Activated CD4-positive, alpha-beta T cell treated with anti-CD3 and anti-CD28 coated beads, Interleukin-2, amount 50 U/mL, for 24 hours (primary cell): ENCODE results near the gene EML4.
"Not testable (repeated sequence)": the region's sequence is repeated elsewhere in the genome, so short reads cannot be mapped to it uniquely, and the experiment has no call there.

Experiments
- DNase-seq, 2 donors: peaks; one replicate each; pipeline ENCODE4 v3.0.0-alpha.2; 2020; ENCODE audit warnings: low read depth in 1 of 2, low spot score in 1 of 2

EML4 gene

DNA sequence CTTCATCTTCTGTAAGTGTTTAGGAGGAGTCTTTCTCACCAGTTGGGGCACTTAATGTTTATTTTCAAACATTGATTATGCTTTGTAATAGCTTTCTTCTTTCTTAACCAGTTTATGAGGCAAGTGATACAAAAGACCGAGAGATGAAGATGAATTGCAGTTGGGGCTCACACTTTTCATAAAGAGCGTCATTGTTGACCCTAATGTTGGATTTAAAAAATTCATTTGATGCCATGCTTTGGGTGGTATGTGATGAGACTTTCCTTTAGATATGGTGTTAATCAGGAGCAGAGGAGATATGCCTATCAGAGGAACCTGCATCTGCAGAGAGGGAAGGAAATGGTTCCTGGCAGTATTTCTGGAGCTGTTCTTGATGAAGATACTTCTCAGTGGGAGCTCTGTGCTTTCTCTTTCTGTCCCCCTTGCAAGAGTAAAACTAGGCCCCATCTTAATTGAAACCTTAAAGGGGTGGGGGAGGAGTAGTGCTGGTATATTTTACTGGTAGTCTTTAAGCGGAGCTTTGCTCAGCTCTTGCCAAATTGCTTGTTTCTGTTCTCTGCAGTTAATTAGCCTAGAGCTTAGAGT, 2.3 kb downstream of the EML4 start:
- no peak for DNase-seq

DNA sequence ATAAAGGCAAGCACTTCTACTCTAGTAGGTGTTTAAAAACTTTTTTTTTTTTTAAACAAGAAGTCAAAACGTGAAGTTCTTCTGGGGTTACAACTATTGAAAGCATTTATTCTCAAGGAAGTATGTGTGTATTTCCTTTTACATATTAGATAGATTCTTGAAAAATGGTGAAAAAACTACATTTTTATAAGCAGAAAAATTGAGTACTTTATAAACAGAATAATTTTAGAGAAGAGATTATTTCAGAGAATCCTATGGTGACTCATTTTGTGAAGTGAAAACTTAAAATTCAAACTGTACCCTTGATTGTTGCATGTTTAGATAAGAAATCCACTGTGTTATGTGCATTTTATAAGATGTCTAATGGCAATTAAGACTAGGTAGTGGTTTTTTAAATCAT, 2.9 kb downstream of the EML4 start:
- no peak for DNase-seq

DNA sequence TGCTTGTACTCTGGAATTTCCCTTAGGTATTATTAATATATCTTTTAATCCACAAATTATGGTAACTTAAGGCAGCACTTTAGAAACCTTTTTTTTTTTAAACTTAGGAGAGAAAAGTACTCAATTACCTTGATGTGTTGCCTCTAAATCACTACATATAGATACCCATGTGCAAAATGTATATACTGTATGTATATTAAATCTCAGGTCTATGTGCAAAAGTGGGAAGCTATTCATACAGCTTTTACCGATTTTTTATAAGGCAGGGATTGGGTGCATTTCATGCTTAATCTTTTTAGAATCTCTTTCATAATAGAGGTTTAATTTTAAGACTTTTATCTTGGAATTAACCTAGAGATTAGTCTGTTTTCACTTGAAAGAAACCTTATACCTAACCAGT, 3.4 kb downstream of the EML4 start:
- no peak for DNase-seq

DNA sequence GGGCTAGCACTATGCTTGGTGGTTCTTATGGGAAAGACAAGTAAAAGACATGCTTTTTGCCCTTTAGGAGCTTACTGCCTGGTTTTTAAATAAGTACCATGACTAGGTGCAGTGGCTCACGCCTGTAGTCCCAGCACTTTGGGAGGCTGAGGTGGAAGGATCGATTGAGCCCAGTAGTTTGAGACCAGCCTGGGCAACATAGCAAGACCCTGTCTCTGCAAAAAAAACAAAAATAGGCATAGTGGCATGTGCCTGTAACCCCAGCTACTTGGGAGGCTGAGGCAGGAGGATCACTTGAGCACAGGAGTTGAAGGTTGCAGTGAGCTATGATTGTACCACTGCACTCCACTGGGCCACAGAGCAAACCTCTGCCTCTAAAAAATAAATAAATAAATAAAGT, 4.3 kb downstream of the EML4 start:
- not testable (repeated sequence) for DNase-seq

DNA sequence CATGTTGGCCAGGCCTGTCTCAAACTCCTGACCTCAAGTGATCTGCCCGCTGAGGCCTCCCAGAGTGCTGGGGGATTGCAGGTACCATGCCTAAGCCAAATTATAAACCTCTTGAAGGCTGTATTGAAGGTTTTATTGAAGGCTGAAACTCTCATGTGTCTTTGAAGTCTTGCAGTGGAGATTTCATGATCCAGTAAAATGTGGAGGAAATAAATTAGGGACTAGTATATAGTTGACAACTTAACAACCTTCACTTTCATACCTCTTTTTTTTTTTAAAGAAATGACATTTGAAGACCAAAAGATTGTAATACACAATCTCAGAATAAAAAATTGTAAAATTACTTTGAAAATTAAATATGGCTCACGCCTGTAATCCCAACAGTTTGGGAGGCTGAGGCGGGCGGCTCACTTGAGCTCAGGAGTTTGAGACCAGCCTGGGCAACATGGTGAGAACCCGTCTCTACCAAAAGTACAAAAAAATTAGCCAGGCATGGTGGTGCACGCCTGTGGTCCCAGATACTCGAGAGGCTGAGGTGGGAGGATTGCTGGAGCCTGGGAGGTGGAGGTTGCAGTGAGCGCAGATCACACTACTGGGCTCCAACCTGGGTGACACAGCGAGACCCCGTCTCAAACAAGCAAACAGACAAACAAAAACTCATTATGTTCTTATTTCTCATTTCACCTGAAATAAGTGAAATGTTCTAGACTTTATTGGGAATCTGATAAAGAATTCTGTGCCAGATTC, 8.0 kb downstream of the EML4 start:
- no peak for DNase-seq

DNA sequence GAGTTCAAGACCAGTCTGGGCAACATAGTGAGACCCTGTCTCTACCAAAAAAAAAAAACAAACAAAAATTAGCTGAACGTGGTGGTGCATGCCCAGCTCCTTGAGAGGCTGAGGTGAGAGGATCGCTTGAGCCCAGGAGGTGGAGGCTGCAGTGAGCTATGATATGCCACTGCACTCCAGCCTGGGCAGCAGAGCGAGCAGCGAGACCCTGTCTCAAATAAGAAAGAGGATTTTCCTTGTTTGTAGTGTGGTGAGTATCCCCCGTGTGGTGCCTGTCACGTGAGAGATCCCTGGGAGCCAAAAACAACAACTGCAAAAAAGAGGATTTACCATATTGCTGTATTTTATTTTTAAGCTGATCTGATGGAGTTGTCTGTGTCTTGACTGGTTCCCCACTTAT, 9.2 kb downstream of the EML4 start:
- no peak for DNase-seq

DNA sequence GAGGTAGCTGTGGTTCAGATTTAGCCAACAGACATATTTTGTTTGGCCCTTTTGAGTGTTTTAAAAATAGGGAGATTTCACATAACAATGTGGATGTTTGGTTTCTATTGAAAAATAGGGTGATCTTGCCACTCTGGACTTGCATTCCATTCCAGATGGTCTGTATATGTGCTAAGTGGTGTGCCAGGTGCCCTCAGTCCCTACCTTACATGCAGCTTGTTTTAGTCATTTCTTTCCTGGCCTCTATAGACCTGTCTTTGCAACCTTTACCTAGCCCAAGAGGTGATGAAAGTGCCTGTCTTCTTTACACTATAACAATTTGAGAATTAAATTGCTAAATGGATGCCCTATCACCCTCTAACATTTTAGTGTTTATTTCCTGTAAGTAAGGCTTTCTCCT, 11.1 kb downstream of the EML4 start:
- no peak for DNase-seq

DNA sequence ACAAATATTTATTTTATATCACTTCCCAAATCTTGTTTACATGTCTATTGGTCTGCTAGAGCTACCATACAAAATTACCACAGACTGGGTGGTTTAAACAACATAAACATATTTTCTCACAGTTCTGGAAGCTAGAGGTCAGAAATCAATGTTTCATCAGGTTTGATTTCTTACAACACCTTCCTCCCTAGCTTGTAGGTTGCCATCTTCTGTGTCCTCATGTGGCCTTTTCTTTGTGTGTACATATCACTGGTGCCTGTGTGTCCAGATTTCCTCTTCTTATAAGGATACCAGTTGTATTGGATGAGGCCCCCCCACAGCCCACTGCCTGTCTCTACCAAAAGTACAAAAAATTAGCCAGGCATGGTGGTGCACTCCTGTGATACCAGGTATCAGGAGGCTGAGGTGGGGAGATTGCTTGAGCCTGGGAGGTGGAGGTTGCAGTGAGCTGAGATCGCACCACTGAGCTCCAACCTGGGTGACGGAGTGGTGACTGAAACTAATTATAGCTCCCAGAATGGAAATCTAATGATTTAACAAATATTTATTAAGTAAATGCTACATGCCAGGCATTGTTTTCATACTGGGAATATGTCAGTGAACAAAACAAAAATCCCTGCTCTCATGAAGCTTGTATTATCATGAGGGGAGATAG, 13.6 kb downstream of the EML4 start:
- no peak for DNase-seq

DNA sequence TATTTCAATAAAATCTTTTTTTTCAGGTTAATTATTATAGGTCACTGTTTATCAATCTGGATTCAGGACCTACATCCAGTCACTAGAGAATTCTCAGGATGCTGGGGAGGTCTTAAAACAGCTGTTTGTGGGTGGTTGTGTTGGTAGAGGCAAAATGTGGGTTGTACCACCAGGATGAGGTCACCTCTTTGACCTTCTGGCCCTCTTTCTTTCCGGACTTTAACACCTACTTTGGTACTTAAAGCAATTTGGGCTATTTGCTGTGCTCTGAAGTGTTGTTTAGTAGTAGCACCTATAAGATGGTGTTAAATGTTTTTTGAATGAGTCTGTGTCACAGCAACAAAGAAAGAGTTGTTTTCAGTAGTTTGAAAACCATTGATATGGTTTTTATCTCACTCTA, 14.6 kb downstream of the EML4 start:
- DNase-seq: no peak

DNA sequence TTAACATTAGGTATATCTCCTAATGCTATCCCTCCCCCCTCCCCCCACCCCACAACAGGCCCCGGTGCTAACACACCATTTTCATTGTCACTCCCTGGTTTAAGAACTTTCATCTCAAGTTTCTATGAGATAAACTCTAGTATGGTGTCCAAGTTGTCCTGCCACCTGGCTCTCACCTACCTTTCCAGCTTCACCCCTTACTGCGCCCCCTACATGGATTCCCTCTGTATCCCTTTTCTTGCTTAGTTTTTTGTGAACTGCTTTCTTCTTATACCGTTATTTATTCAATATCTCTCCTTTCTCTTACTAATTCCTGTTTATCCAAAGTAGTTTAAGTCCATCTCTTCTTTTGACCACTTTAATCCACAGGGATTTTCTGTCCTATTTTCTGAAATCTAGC, 15.2 kb downstream of the EML4 start:
- DNase-seq: no peak

DNA sequence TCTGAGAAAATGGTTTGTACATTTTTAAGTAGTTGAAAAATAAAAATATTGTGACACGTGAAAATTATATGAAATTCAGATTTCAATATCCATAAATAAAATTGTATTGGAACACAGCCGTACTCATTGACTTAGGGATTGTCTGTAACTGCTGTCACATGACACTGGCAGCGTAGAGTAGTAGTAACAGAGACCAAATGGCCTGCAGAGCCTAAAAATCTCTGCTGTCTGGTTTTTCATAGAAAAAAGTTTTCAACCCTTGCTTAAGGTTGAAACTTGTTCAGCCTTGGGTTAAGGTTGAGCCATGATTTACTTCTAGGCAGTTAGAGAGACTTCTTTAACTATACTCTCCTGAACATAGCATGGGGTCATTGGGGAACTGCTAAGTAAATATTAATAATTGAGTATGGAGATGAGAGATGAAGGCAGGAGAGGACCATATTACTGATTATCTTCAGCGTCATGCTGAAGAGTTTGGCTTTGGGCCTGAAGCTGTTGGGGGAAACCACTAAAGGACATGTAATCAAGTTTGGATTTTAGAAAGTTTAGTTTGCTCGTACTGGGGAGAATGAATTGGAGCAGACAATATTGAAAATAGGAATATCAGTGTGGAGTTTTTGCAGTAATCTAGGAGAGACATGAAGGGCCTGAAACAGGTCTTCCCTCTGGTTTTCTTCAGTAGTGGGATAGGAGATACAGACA, 16.2 kb downstream of the EML4 start:
- DNase-seq: no peak

DNA sequence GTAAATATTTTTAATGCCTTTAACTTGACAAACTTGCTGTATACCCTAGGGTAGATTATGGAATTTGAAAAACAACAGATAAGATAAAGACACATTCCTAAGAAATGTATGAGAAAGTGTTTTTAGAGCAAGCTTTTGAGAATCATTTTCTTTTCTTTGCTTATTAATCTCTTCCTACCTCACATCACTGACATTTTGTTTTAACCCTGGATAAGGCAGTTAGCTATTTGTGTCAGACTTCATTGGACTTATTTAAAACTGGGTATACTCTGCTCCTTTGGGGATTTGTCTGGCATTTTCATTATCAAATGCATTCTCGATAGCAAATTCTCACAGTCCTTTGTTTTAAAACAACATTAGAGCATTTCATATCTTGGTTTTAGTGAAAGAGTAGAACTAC, 17.2 kb downstream of the EML4 start:
- no peak for DNase-seq

DNA sequence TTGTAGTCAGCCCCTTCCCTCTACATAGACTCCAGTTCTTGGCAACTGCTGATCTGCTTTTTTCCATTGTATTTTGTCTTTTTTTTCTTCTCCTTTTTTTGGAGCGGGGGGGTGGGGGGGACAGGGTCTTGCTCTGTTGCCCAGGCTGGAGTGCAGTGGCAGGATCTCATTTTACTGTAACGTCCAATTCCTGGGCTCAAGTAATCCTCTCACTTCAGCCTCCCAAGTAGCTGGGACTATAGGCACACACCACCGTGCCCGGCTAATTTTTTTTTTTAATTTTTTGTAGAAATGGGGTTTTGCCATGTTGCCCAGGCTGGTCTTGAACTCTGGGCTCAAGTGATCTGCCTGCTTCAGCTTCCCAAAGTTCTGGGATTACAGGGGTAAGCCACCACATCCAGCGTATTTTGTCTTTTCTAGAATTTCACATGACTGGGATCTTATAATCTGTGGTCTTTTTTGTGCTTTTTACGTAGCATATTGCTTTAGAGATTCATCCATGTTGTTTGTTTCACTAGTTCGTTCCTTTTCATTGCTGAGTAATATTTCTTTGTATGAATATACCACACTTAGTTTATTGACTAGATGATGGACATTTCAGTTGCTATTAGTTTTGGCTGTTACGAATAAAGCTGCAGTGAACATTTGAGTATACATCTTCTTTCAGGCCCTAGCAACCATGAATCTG, 17.9 kb downstream of the EML4 start:
- no peak for DNase-seq

DNA sequence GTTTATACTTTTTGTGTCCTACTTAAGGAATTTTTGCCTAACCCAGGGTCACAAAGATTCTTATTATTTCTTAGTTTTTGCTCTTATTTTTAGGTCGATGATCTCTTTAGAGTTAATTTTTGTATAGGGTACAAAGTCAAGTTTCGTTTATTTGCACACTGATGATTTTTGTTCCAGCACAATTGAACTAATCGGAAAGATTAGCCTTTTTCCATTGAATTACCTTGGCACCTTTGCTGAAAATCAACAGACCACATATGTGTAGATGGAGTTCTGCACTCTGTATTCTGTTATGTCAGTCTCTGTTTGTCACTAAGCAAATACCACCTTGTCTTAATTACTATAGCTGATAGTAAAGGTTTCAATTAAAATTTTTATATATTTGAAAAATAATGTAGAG, 18.7 kb downstream of the EML4 start:
- DNase-seq: no peak

DNA sequence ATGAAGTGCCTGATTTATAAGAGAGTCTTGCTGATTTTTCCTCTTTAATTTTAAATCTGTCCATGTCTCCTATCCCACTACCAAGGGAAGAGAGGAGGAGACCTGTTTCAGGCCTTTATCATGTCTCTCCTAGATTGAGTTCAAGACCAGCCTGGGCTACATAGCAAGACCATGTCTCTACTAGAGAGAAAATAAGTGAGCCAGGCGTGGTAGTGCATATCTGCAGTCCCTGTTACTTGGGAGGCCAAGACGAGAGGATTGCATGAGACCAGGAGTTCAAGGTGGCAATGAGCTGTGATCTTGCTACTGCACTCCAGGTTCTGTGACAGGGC, 20.0 kb downstream of the EML4 start:
- no peak for DNase-seq

DNA sequence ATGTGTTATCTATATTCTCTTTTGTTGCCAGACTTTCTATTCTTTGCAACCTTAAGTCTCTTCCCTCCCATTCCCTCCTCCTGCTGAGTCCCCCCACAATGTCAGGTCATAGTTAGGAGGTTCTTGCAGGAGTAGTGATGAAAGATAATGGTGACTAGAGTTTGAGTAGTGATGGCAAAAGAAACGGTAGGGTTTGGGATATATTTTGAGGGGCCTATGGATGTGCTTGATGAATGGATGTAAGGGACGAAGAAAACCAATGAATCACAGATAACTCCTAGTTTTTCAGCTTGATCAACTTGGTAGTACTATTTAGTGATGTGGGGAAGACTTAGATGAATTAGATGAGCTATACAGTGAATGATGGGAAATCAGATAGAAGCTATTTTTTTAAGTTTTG, 21.0 kb downstream of the EML4 start:
- no peak for DNase-seq

DNA sequence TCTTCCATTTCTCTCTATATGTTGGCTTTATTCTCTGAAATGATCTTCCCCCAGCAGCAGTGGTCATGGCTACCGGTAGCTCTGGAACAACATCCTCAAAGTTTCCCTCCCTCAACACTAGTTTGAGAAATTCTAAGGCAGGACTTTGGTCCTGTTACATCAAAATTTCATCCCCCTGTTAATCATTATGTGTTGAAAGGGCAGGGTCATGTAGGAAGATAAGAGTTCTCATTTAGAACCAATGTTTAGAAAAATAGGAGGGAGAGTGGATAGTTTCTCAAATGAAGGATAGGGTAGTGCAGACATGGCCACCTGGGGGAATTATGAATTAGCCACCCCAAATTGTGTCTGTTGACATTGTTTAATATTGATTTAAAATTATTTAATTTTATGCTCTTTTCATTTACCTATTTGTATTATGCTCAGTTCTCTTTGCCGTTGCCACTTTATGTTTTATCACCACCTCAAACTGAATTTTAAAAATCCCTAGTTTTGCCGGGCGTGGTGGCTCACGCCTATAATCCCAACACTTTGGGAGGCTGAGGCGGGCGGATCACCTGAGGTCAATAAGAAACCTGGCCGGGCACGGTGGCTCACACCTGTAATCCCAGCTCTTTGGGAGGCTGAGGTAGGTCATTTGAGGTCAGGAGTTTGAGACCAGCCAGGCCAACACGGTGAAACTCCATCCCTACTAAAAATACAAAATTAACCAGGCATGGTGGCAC, 22.3 kb downstream of the EML4 start:
- no peak for DNase-seq

DNA sequence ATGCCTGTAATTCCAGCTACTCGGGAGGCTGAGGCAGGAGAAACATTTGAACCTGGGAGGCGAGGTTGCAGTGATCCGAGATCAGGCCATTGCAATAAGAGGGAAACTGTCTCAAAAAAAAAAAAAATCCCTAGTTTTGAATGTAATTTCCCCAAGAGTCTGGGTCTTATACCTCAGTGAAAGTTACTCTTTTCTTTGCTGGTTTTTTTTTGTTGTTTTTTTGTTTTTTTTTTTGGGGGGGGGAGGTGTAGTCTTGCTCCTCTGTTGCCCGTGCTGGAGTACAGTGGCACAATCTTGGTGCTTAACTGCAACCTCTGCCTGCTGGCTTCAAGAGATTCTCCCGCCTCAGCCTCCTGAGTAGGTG, 22.8 kb downstream of the EML4 start:
- DNase-seq: no peak

DNA sequence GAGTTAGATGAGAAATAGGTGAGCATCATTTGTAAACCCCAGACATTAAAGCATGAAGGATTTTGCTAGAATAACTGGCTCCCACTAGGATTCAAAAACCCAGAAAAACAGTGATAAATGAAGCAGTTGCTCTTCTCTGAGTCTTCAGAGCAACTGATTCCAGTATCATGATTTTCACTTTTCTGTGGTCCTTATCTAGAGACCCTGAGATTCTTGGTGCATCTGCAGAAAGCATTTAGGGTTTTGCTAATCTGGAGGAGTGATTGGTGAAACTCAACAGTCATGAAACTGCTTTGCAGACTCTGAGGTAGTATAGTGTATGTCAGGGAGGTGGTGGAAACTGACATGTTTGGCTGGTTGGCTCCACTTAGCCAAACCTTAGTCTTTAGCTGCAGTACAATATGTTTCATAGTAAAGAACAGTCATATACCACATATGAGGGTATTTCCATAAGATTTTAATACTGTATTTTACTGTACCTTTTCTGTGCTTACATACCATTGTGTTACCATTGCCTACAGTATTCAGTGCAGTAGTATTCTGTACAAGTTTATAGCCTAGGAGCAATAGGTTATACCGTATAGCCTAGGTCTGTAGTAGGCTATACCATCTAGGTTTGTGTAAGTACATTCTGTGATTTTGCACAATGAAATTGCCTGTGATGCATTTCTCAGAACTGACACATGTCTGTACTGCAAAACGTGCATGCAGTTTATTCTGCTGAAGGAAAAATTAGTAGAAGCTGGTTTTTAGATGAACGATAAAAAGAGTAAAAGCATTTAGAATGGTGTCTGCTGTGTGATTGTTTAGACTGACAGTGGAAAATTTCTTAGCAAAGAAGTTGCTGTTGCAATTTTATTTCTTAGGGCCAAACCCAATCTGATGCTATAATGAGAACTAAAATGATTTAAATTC, 23.8 kb downstream of the EML4 start:
- DNase-seq: no peak

DNA sequence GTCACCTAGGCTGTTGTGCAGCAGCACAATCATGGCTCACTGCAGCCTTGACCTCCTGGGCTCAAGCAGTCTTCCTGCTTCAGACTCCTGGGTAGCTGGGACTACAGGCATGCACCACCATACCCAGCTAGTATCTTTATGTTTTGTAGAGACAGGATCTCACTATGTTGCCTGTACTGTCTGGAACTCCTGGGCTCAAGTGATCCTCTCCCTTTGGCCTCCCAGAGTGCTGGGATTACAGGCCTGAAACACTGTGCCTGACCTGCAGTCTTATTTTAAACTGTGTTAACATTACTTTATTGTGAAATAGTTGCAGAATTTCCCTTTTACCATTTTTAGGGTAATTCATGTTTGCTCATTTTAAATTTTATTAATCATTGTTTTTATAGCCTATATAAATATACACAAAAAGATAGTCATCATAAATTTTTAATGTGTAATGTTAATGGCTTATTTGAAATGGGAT, 24.6 kb downstream of the EML4 start:
- DNase-seq: no peak
